Uterus (tissue), 4 donors: ENCODE results near the gene NECTIN1. TPM values are rescaled to one million over a fixed set of nuclear protein-coding genes. Genes with fewer than 3 reads are reported as not detected.
A peak's percentile ranks its signal among the peaks of the same experiment; 100 is the strongest.

ENCODE experiments used
- DNase-seq, 2 donors: peaks; one replicate each; pipeline ENCODE4 v3.0.0-alpha.2; 2019 to 2020
- H3K27ac ChIP-seq, 2 donors: fragments of 200-600 bp; sonication (generic); 1 replicate in 1 of 2; 2 replicates in 1 of 2; pipeline ENCODE4 v1.5.1; 2016 to 2018
- H3K27me3 ChIP-seq, 2 donors: fragments of 200-600 bp; sonication (generic); one replicate each; pipeline ENCODE4 v1.5.1; 2018 to 2019; ENCODE audit warnings: control low read depth in 1 of 2
- H3K36me3 ChIP-seq, 2 donors: fragments of 200-600 bp; sonication (generic); one replicate each; pipeline ENCODE4 v1.5.1; 2019; ENCODE audit warnings: control low read depth in 1 of 2
- H3K4me1 ChIP-seq, 2 donors: fragments of 200-600 bp; sonication (generic); one replicate each; pipeline ENCODE4 v1.5.1; 2018 to 2019; ENCODE audit warnings: control low read depth in 1 of 2
- H3K4me3 ChIP-seq, 2 donors: fragments of 200-600 bp; sonication (generic); 1 replicate in 1 of 2; 2 replicates in 1 of 2; pipeline ENCODE4 v1.5.1; 2018 to 2019; ENCODE audit warnings: mild to moderate bottlenecking in 1 of 2
- H3K9me3 ChIP-seq, 2 donors: fragments of 200-600 bp; sonication (generic); one replicate each; pipeline ENCODE4 v1.5.1; 2019; ENCODE audit warnings: control low read depth in 1 of 2
- POLR2A ChIP-seq, 2 donors: fragments of 450-650 bp; IDR thresholded peaks; one replicate each; pipeline ENCODE4 v1.6.1; 2016; ENCODE audit warnings: antibody characterized with exemption in 2 of 2, mild to moderate bottlenecking in 1 of 2, moderate library complexity in 1 of 2
- intact Hi-C: fragments of 100-400 bp; cut with DNase I; formaldehyde crosslinking; loops from one replicate; pipeline ENCODE4 v1.15.1; 2023; ENCODE audit warnings: low total_unique reads
- total RNA-seq, 4 donors: library from RNA; depleted of rRNA in 3 of 4; stranded (reverse); fragments of >200 nt in 3 of 4; gene quantifications; one replicate each; pipeline versions ENCODE4 v1.1.0 to v1.2.4, GENCODE V29; 2014 to 2023
- TF ChIP-seq, protein P1 (sequence below), 4 experiments: fragments of 200-600 bp in 2 of 4; fragments of 450-650 bp in 2 of 4; sonication (generic) in 2 of 4; IDR thresholded peaks; one replicate each; pipeline ENCODE4 v1.5.1; 2016 to 2019; ENCODE audit warnings: antibody characterized with exemption in 4 of 4, mild to moderate bottlenecking in 2 of 4, moderate library complexity in 1 of 4
- donor health status: DM: yes; HTN: yes; CAD: no.

NECTIN1 gene
- total RNA-seq, 4 donors from 2014 or later, result 1.3 to 10.6 (median 9.2) TPM; not detected in 1

GRCh38 chr11:119729581-119729927 is 554 bp upstream of the NECTIN1 start:
- peak overlapping the region; percentile 84 to 89 for H3K27ac ChIP-seq
- DNase-seq, result no peak
- intact Hi-C loops, result no loop called here
- no peaks in the 10 kb centered on the region for H3K36me3 ChIP-seq
- H3K4me3 ChIP-seq, result peak overlapping the region; percentile 64 to 66
- no peaks in the 10 kb centered on the region for H3K27me3 ChIP-seq
- no peaks in the 10 kb centered on the region for H3K9me3 ChIP-seq
- TF ChIP-seq, protein P1, sequence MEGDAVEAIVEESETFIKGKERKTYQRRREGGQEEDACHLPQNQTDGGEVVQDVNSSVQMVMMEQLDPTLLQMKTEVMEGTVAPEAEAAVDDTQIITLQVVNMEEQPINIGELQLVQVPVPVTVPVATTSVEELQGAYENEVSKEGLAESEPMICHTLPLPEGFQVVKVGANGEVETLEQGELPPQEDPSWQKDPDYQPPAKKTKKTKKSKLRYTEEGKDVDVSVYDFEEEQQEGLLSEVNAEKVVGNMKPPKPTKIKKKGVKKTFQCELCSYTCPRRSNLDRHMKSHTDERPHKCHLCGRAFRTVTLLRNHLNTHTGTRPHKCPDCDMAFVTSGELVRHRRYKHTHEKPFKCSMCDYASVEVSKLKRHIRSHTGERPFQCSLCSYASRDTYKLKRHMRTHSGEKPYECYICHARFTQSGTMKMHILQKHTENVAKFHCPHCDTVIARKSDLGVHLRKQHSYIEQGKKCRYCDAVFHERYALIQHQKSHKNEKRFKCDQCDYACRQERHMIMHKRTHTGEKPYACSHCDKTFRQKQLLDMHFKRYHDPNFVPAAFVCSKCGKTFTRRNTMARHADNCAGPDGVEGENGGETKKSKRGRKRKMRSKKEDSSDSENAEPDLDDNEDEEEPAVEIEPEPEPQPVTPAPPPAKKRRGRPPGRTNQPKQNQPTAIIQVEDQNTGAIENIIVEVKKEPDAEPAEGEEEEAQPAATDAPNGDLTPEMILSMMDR (IDR thresholded peaks at IDR 0.05), result no peak
- no peak for TF ChIP-seq POLR2A (IDR thresholded peaks at IDR 0.05)
- peaks cover 0 to 8% of the 10 kb centered on the region in 2 donors for H3K4me1 ChIP-seq

DNA sequence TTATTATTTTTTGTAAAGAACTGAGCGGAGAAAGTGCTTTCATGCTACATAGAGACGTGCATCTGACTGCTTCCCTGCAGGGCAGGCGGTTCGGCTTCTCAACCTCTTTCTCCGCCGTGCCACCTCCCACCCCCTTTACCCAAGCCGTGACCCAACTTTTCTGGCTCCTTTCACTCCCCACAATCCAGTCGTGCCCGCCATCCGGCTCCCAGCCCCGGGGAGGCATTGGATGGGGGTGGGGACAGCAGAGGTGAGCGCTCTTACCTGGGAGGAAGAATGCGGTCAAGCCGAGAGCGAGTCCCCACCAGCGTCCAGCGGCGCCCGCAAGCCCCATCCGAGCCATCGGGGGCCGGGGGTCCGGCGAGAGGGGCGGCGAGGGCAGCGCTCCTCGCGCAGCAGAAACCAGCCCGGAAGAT is 781 bp downstream of the NECTIN1 start:
- intact Hi-C loops, result no loop called here
- no peaks in the 10 kb centered on the region for H3K36me3 ChIP-seq
- no peak for TF ChIP-seq POLR2A (IDR thresholded peaks at IDR 0.05)
- TF ChIP-seq, protein P1 (IDR thresholded peaks at IDR 0.05), result no peak
- no peaks in the 10 kb centered on the region for H3K9me3 ChIP-seq
- no peaks in the 10 kb centered on the region for H3K27me3 ChIP-seq
- H3K4me3 ChIP-seq, result peak overlapping the region; percentile 64 to 66
- H3K27ac ChIP-seq, result peak overlapping the region; percentile 84 to 89
- DNase-seq, result no peak
- H3K4me1 ChIP-seq, result peaks cover 0 to 8% of the 10 kb centered on the region in 2 donors

- peak in 1 of 2 donors; percentile 34 for DNase-seq
- Histone ChIP-seq H3K9me3 (no peaks in the 10 kb centered on the region), H3K4me3 (peak overlapping the region; percentile 64 to 66), H3K27ac (peak overlapping the region in 1 of 2 donors; percentile 84), H3K27me3 (no peaks in the 10 kb centered on the region), H3K4me1 (peaks cover 0 to 8% of the 10 kb centered on the region in 2 donors), H3K36me3 (no peaks in the 10 kb centered on the region)
- no peak for TF ChIP-seq POLR2A (IDR thresholded peaks at IDR 0.05)
- TF ChIP-seq, protein P1 (IDR thresholded peaks at IDR 0.05), result peak in 2 of 4 experiments; percentile 9 to 30
- intact Hi-C loops, result no loop called here
Measured at GRCh38 chr11:119727523-119728151, 1.4 kb downstream of the NECTIN1 start.

DNA sequence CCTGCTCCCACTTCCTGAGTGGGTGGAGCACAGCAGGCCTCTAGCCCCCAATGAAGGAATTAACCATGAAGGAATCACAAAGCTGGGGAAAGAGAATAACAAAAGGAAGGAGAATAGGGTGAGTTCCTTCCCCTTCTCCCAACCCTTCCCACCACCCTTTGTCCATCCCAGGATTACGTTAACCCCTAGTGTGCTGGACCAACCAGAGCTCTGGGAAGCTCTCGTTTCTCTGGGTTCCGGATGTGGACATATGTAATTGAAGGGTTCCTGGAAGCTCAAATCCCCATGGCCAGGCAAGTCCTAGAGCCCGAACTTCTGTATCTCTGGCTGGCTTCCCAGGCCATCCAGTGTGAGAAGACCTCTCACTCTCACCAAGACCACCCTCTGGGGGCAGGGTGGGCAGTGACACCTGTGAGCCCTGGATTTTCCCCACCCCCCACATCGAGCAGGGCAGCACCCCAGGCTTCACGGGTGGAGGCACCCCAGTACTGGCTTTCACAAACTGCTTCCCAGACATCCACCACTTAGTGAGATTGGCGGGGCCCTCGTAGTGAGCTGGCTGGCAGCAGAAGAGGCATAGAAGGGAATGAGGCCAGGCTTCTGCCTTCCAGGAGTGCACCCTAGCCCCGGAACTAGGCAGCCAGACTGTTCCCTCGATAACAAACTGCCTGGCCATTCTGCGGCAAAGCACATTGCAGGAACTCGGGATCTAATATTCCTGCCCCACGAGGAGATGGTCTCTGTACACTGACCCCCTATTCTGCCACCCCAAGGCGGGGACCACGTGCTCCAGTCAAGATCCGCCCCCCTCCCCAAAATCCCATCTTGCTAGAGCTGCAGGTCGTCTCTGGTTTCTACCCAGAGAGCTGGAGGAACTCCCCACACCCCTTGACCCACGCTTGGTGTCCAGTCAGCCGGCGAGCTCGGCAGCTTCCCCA is 2.1 kb downstream of the NECTIN1 start:
- no peak overlapping the region for H3K27ac ChIP-seq
- no peaks in the 10 kb centered on the region for H3K9me3 ChIP-seq
- intact Hi-C loops, result no loop called here
- peaks cover 0 to 8% of the 10 kb centered on the region in 2 donors for H3K4me1 ChIP-seq
- peak overlapping the region; percentile 64 to 66 for H3K4me3 ChIP-seq
- TF ChIP-seq, protein P1 (IDR thresholded peaks at IDR 0.05), result no peak
- no peak for TF ChIP-seq POLR2A (IDR thresholded peaks at IDR 0.05)
- no peaks in the 10 kb centered on the region for H3K36me3 ChIP-seq
- DNase-seq, result no peak
- no peaks in the 10 kb centered on the region for H3K27me3 ChIP-seq

- no peak overlapping the region for H3K4me3 ChIP-seq
- H3K9me3 ChIP-seq, result no peaks in the 10 kb centered on the region
- no peak overlapping the region for H3K27ac ChIP-seq
- no peak for TF ChIP-seq POLR2A (IDR thresholded peaks at IDR 0.05)
- TF ChIP-seq, protein P1 (IDR thresholded peaks at IDR 0.05), result no peak
- peaks cover 0 to 8% of the 10 kb centered on the region in 2 donors for H3K4me1 ChIP-seq
- no peaks in the 10 kb centered on the region for H3K36me3 ChIP-seq
- no peaks in the 10 kb centered on the region for H3K27me3 ChIP-seq
- intact Hi-C loops, result no loop called here
- DNase-seq, result no peak
Measured at GRCh38 chr11:119726150-119726553, 2.8 kb downstream of the NECTIN1 start.
